Measurements from ENCODE around the gene ALG12.

GRCh38 chr22:49873228-49873940, 44.9 kb downstream of the ALG12 start:
- TF ChIP-seq POLR2AphosphoS5 (IDR thresholded peaks at IDR 0.05; ENCODE audit: low read depth, low read length) (no peak), TAF1 (IDR thresholded peaks at IDR 0.05; ENCODE audit: borderline replicate concordance, insufficient read depth, low read length) (no peak), SIN3A (IDR thresholded peaks at IDR 0.05; ENCODE audit: borderline replicate concordance, insufficient read depth, low read length) (no peak)
- TF ChIP-seq, protein P1, sequence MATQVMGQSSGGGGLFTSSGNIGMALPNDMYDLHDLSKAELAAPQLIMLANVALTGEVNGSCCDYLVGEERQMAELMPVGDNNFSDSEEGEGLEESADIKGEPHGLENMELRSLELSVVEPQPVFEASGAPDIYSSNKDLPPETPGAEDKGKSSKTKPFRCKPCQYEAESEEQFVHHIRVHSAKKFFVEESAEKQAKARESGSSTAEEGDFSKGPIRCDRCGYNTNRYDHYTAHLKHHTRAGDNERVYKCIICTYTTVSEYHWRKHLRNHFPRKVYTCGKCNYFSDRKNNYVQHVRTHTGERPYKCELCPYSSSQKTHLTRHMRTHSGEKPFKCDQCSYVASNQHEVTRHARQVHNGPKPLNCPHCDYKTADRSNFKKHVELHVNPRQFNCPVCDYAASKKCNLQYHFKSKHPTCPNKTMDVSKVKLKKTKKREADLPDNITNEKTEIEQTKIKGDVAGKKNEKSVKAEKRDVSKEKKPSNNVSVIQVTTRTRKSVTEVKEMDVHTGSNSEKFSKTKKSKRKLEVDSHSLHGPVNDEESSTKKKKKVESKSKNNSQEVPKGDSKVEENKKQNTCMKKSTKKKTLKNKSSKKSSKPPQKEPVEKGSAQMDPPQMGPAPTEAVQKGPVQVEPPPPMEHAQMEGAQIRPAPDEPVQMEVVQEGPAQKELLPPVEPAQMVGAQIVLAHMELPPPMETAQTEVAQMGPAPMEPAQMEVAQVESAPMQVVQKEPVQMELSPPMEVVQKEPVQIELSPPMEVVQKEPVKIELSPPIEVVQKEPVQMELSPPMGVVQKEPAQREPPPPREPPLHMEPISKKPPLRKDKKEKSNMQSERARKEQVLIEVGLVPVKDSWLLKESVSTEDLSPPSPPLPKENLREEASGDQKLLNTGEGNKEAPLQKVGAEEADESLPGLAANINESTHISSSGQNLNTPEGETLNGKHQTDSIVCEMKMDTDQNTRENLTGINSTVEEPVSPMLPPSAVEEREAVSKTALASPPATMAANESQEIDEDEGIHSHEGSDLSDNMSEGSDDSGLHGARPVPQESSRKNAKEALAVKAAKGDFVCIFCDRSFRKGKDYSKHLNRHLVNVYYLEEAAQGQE (IDR thresholded peaks at IDR 0.05; ENCODE audit: insufficient read depth in 1 of 2, low read depth in 2 of 2, low read length in 2 of 2): no peak

All from PFSK-1 (cell line).